ENCODE results near the gene GAD2. TPM values are rescaled to one million over a fixed set of nuclear protein-coding genes. Genes with fewer than 3 reads are reported as not detected.

GAD2 gene
- total and polyA plus RNA-seq, 9 of the 15 experiments (the other 6 are each of a cell fraction or from before 2014, with no cell fraction given) = not detected

- TF ChIP-seq SNAPC5 (CRISPR knock-in tag; IDR thresholded peaks at IDR 0.05) (no peak), ZNF609 (CRISPR knock-in tag; IDR thresholded peaks at IDR 0.05; ENCODE audit: borderline replicate concordance) (no peak), THRB (CRISPR knock-in tag; conservative IDR thresholded peaks at IDR 0.05) (no peak), RBM14 (IDR thresholded peaks at IDR 0.05; ENCODE audit: borderline replicate concordance, insufficient read depth, low read depth, low read length) (no peak), HINFP (tag; conservative IDR thresholded peaks at IDR 0.05; ENCODE audit: low read depth) (no peak), FOXP1 (CRISPR knock-in tag; IDR thresholded peaks at IDR 0.05) (no peak), CBFA2T2 (conservative IDR thresholded peaks at IDR 0.05) (no peak)
Observed at GRCh38 chr10:26173837-26174236, 42.7 kb upstream of the GAD2 start (continued).

Measured in K562 (cell line).